Aorta (tissue), 5 donors: Measurements from ENCODE around the gene OR2Y1. TPM values are rescaled to one million over a fixed set of nuclear protein-coding genes. Genes with fewer than 3 reads are reported as not detected.

Source experiments
- ATAC-seq: fragments of 200-7000 bp; cut with Tn5 transposase; one replicate; pipeline ENCODE4 v1.9.1; 2022; ENCODE audit warnings: moderate library complexity; ENCODE audit not compliant: low FRiP score
- DNase-seq, 2 donors: peaks; one replicate each; pipeline ENCODE4 v3.0.0-alpha.2; 2020
- H3K27ac ChIP-seq, 2 donors: one replicate each; pipeline ENCODE4 v1.5.1; 2013; ENCODE audit warnings: low read length in 2 of 2, mild to moderate bottlenecking in 2 of 2, moderate library complexity in 2 of 2, control low read depth in 1 of 2, inconsistent platforms in 1 of 2, low read depth in 1 of 2
- H3K27me3 ChIP-seq, 2 donors: one replicate each; pipeline ENCODE4 v1.6.1; 2013; ENCODE audit warnings: control low read depth in 1 of 2, low read length in 1 of 2, mild to moderate bottlenecking in 1 of 2, moderate library complexity in 1 of 2; ENCODE audit not compliant: insufficient read depth in 2 of 2, control insufficient read depth in 1 of 2
- H3K36me3 ChIP-seq, 2 donors: one replicate each; pipeline ENCODE4 v1.6.1; 2013; ENCODE audit warnings: control low read depth in 1 of 2, low read length in 1 of 2, mild to moderate bottlenecking in 1 of 2; ENCODE audit not compliant: insufficient read depth in 2 of 2, control insufficient read depth in 1 of 2
- H3K4me1 ChIP-seq, 2 donors: one replicate each; pipeline ENCODE4 v1.6.1; 2013; ENCODE audit warnings: low read length in 2 of 2, control low read depth in 1 of 2, mild to moderate bottlenecking in 1 of 2, moderate library complexity in 1 of 2; ENCODE audit not compliant: insufficient read depth in 2 of 2, control insufficient read depth in 1 of 2
- H3K4me3 ChIP-seq, 2 donors: one replicate each; pipeline ENCODE4 v1.5.1; 2013; ENCODE audit warnings: low read length in 2 of 2, control low read depth in 1 of 2, mild to moderate bottlenecking in 1 of 2
- H3K9me3 ChIP-seq: one replicate; pipeline ENCODE4 v1.6.1; 2013; ENCODE audit warnings: mild to moderate bottlenecking, low read length; ENCODE audit not compliant: control insufficient read depth
- WGBS, 2 donors: extraction: QIAGEN DNeasy Blood & Tissue Kit; methylation state at CpG; one replicate each; pipeline ENCODE4 v1.1.7; 2013; 5-methylcytosine and 5-hydroxymethylcytosine counted together
- intact Hi-C, 2 donors: fragments of 100-400 bp; cut with DNase I; formaldehyde crosslinking; loops; one replicate each; pipeline versions ENCODE4 v1.14.2 to v1.15.0; 2022
- polyA plus RNA-seq, 2 donors: library from polyadenylated mRNA; stranded (reverse); fragments of 200-250 nt; gene quantifications; one replicate each; pipeline ENCODE4 v1.2.3, GENCODE V29; 2013
- total RNA-seq, 2 donors: library from RNA; stranded (reverse); fragmentation: NEBNext Ultra II Directional; extraction: Animal tissue kit (Norgen Biotek cat#: 25700); gene quantifications; one replicate each; pipeline ENCODE4 v1.2.1, GENCODE V29; 2021
- donor health status: healthy with polysubstance abuse.
- donor health status: Bipolar disorder and iron deficiency.
- donor health status: DM: no; HTN: no; CAD: no.
- donor health status: DM: no; HTN: no; CAD: no.
- donor health status: DM: yes; HTN: yes; CAD: no.

Gene OR2Y1
- total and polyA plus RNA-seq, 4 donors = not detected

DNA sequence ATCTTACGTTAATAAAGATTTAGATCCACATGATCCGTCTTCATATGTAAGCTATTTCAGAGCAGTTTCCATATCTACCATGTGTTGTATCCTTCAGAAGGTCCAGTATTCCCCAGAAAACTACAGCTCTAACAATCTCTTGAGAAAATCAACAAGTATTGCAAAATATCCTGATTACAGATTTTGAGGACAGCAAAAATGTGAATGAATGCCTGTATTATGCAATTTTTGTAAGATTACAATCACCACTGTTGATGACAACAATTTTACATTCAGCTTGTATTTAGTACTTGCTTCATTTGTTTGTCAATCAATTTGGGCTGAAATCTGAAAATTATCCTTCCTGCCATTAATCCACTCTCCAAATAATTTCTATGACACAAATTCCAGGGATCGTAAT lies 47.4 kb downstream of the OR2Y1 start:
- ATAC-seq = no peak
- no peaks in the 10 kb centered on the region for H3K9me3 ChIP-seq
- no peaks in the 10 kb centered on the region for H3K36me3 ChIP-seq
- 51 to 78% methylated on average over 3 of the region's 3 CpGs for WGBS, 2 donors
- H3K4me3 ChIP-seq = no peak overlapping the region
- no peaks in the 10 kb centered on the region for H3K4me1 ChIP-seq
- no peak for DNase-seq
- intact Hi-C loops = no loop called here
- no peaks in the 10 kb centered on the region for H3K27me3 ChIP-seq
- no peak overlapping the region for H3K27ac ChIP-seq

DNA sequence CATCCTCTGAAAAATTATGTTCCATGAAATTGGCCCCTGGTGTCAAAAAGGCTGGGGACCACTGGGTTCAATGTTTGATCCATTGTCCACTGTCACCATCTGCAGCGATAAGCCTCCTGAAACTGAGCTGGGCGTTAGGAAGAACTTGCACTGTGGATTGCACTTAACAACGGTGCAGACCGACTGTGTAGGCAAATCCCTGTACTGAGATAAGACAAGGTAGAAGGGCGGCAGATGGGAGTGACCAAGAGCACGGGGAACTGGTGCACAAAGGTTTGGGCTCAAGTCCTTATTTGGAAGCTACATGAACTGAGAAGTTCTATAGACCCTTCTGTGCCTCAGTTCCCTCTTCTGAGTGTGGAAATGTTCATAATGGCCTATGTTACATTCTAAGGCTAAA lies 48.8 kb downstream of the OR2Y1 start:
- Histone ChIP-seq H3K36me3 (no peaks in the 10 kb centered on the region), H3K4me1 (no peaks in the 10 kb centered on the region), H3K27ac (no peak overlapping the region), H3K9me3 (no peaks in the 10 kb centered on the region), H3K4me3 (no peak overlapping the region), H3K27me3 (no peaks in the 10 kb centered on the region)
- WGBS, 2 donors = 72 to 79% methylated on average over 6 of the region's 6 CpGs
- intact Hi-C loops = no loop called here
- ATAC-seq (no peak), DNase-seq (no peak)

DNA sequence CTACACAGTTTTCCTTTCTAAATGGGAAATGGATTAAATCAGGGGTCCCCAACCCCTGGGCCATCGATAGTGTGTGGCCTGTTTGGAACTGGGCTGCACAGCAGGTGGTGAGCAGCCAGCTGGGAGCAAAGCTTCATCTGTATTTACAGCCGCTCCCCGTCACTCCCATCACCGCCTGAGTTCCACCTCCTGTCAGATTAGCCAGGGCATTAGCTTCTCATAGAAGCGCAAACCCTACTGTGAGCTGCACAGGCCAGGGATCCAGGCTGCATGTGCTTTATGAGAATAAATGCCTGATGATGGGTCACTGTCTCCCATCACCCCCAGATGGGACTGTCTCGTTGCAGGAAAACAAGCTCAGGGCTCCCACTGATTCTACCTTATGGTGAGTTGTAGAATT lies 49.3 kb downstream of the OR2Y1 start:
- Histone ChIP-seq H3K27me3 (no peaks in the 10 kb centered on the region), H3K4me1 (no peaks in the 10 kb centered on the region), H3K27ac (no peak overlapping the region), H3K36me3 (no peaks in the 10 kb centered on the region), H3K9me3 (no peaks in the 10 kb centered on the region), H3K4me3 (no peak overlapping the region)
- 32 to 44% methylated on average over 6 of the region's 6 CpGs for WGBS, 2 donors
- intact Hi-C loops = no loop called here
- ATAC-seq (no peak), DNase-seq (no peak)

DNA sequence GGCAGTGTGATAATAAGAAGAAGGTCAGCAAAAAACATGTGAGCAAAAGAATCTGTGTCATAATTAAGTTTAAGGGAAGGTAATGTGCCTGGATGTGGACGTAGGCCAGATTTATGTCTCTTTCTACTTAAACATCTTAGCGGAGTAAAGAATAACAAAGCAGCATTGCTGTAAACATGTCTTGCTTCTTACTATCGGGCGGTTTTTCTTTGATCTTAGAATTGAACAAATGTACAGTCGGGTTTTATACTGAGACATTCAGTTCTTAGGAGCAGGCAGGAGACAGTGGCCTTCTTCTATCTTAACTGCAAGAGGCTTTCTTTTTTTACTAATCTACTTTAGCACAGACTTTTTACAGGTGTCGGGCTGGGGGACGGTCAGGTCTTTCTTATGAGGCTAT lies 50.1 kb downstream of the OR2Y1 start:
- 49 to 51% methylated on average over 7 of the region's 7 CpGs for WGBS, 2 donors
- Histone ChIP-seq H3K27ac (no peak overlapping the region), H3K9me3 (no peaks in the 10 kb centered on the region), H3K27me3 (no peaks in the 10 kb centered on the region), H3K4me1 (no peaks in the 10 kb centered on the region), H3K4me3 (no peak overlapping the region), H3K36me3 (no peaks in the 10 kb centered on the region)
- ATAC-seq (no peak), DNase-seq (no peak)
- intact Hi-C loops = no loop called here

Other genes with a start within 250 kb of the OR2Y1 start
- 10 to 100 TPM; 16.4 to 17.6 TPM for gene CNOT6, start 245.7 kb downstream of the OR2Y1 start, total RNA-seq
- gene CNOT6, start 245.7 kb downstream of the OR2Y1 start, polyA plus RNA-seq = 10 to 100 TPM in 1 of 2 donors, 1 to 10 TPM in 1; 6.2 to 12.0 TPM
- not detected for gene SCGB3A1, start 148.6 kb downstream of the OR2Y1 start, total RNA-seq
- gene SCGB3A1, start 148.6 kb downstream of the OR2Y1 start, polyA plus RNA-seq = 1 to 10 TPM in 1 of 2 donors, not detected in 1; 2.0 TPM
- 10 to 100 TPM; 13.7 to 22.1 TPM for gene FLT4, start 90.5 kb downstream of the OR2Y1 start, total RNA-seq
- gene FLT4, start 90.5 kb downstream of the OR2Y1 start, polyA plus RNA-seq = 1 to 10 TPM in 1 of 2 donors, under 1 TPM in 1; 0.13 to 1.6 TPM
- gene MGAT1, start 62.7 kb upstream of the OR2Y1 start, total RNA-seq = 100 to 1,000 TPM; 143 to 180 TPM
- gene MGAT1, start 62.7 kb upstream of the OR2Y1 start, polyA plus RNA-seq = 10 to 100 TPM; 60.5 to 79.5 TPM
- 10 to 100 TPM; 20.2 to 24.7 TPM for gene ZFP62, start 121.2 kb upstream of the OR2Y1 start, total RNA-seq
- 10 to 100 TPM in 1 of 2 donors, 1 to 10 TPM in 1; 6.5 to 12.0 TPM for gene ZFP62, start 121.2 kb upstream of the OR2Y1 start, polyA plus RNA-seq
- under 1 TPM; 0.29 to 0.30 TPM for gene BTNL8, start 159.1 kb upstream of the OR2Y1 start, total RNA-seq
- 1 to 10 TPM in 1 of 2 donors, not detected in 1; 2.0 TPM for gene BTNL8, start 159.1 kb upstream of the OR2Y1 start, polyA plus RNA-seq
- not detected for gene BTNL3, start 248.8 kb upstream of the OR2Y1 start, total RNA-seq
- 1 to 10 TPM in 1 of 2 donors, not detected in 1; 6.5 TPM for gene BTNL3, start 248.8 kb upstream of the OR2Y1 start, polyA plus RNA-seq